GM12878 (cell line): ENCODE data around the gene SMYD5.

ENCODE experiments used
- CHD1 ChIP-seq: IDR thresholded peaks from 2 replicates; pipeline ENCODE4 v1.6.1; 2012; ENCODE audit warnings: low read depth, low read length, improper control_type of control experiment
- FOXK2 ChIP-seq: fragments of 450-650 bp; IDR thresholded peaks from 2 replicates; pipeline ENCODE4 v1.6.1; 2017; ENCODE audit warnings: mild to moderate bottlenecking, moderate library complexity
- POLR2AphosphoS5 ChIP-seq: IDR thresholded peaks from 2 replicates; pipeline ENCODE4 v1.6.1; 2011; ENCODE audit warnings: mild to moderate bottlenecking, low read length, inconsistent platforms
- YY1 ChIP-seq: IDR thresholded peaks from 2 replicates; pipeline ENCODE4 v1.6.1; 2011; ENCODE audit warnings: low read depth, mild to moderate bottlenecking, low read length
- TF ChIP-seq, protein P1 (sequence below): IDR thresholded peaks from 2 replicates; pipeline ENCODE4 v1.6.1; 2012; ENCODE audit warnings: low read depth, low read length, improper control_type of control experiment

DNA sequence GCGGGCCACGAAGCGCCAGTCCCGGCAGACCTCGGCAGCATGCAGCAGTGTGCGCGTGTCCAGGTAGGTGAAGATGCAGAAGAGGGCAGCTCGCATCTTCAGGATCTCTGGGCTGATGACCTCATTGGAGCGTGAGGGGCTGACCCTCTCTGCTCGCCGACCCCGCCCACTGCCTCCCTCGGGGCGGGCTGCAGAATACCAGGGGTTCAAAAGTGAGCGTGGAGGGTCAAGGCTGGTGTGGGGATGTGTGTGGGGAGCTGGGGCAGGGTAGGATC, 50.2 kb downstream of the SMYD5 start:
- TF ChIP-seq POLR2AphosphoS5 (no peak), FOXK2 (no peak), CHD1 (no peak), YY1 (no peak)
- TF ChIP-seq, protein P1, sequence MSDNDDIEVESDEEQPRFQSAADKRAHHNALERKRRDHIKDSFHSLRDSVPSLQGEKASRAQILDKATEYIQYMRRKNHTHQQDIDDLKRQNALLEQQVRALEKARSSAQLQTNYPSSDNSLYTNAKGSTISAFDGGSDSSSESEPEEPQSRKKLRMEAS: no peak
